ENCODE results near the gene SULT1C4. TPM values are rescaled to one million over a fixed set of nuclear protein-coding genes. Genes with fewer than 3 reads are reported as not detected.
A peak's percentile ranks its signal among the peaks of the same experiment; 100 is the strongest.

The SULT1C4 gene
- total and polyA plus RNA-seq, 2 experiments from 2014 or later, result 17.3 to 17.8 TPM

DNA sequence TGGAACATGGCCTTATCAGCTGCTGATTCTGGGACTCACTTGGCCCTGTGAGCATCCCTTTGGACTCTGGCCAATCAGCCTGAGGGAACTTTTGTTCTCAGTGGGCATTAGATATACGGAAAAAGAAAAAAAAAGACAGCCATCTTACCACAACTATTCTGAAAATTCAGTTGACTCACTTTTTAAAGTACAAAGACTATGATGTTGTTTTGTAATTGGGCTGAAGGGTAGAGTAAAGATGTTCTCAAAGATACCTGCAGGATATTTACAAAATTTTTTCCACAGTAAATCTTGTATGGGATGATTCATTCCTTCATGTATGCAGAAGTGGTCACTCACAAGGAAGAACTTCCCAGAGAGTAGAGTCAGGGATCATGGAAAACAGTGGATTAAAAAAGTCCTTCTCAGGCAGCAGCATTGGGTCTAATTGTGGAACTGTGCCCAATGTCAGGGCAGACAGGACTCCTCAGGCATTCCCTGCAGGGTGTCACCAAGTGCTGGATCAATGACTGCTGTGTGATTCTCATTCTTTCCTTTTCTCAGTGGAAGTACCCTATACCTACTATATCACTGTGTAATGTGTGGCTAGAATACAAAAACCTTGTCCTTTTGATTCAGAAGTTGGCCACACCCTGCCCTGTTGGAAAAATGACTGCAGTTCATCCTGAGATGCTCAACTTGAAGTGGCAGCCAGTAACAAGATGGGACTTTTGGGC, 35.4 kb downstream of the SULT1C4 start:
- Histone ChIP-seq H3K9me2 (replicated peaks; ENCODE audit: insufficient read depth) (no peaks in the 10 kb centered on the region), H2AFZ (no peak overlapping the region), H3K4me2 (no peak overlapping the region), H3K79me2 (no peaks in the 10 kb centered on the region), H3K27ac (peak overlapping the region; percentile 15), H3K36me3 (replicated peaks; ENCODE audit: insufficient read depth, low read depth) (no peaks in the 10 kb centered on the region), H3K4me1 (ENCODE audit: insufficient read depth) (no peaks in the 10 kb centered on the region), H3K4me3 (no peak overlapping the region), H4K20me1 (ENCODE audit: insufficient read depth, poor library complexity, severe bottlenecking) (no peaks in the 10 kb centered on the region), H3K9me3 (ENCODE audit: low read depth) (no peaks in the 10 kb centered on the region), H3K27me3 (no peaks in the 10 kb centered on the region)
- DNase-seq (ENCODE audit: low spot score), result peak; percentile 39
- WGBS (ENCODE audit: low lambda C conversion rate, missing lambda C conversion rate), result 38% methylated on average over 1 of the region's 1 CpG
- TF ChIP-seq EZH2phosphoT487 (IDR thresholded peaks at IDR 0.05; ENCODE audit: low read depth, severe bottlenecking, unreplicated experiment) (no peak), EZH2 (IDR thresholded peaks at IDR 0.05; ENCODE audit: borderline replicate concordance) (no peak)
- TF ChIP-seq, protein P1, sequence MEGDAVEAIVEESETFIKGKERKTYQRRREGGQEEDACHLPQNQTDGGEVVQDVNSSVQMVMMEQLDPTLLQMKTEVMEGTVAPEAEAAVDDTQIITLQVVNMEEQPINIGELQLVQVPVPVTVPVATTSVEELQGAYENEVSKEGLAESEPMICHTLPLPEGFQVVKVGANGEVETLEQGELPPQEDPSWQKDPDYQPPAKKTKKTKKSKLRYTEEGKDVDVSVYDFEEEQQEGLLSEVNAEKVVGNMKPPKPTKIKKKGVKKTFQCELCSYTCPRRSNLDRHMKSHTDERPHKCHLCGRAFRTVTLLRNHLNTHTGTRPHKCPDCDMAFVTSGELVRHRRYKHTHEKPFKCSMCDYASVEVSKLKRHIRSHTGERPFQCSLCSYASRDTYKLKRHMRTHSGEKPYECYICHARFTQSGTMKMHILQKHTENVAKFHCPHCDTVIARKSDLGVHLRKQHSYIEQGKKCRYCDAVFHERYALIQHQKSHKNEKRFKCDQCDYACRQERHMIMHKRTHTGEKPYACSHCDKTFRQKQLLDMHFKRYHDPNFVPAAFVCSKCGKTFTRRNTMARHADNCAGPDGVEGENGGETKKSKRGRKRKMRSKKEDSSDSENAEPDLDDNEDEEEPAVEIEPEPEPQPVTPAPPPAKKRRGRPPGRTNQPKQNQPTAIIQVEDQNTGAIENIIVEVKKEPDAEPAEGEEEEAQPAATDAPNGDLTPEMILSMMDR (IDR thresholded peaks at IDR 0.05; ENCODE audit: poor library complexity), result no peak

DNA sequence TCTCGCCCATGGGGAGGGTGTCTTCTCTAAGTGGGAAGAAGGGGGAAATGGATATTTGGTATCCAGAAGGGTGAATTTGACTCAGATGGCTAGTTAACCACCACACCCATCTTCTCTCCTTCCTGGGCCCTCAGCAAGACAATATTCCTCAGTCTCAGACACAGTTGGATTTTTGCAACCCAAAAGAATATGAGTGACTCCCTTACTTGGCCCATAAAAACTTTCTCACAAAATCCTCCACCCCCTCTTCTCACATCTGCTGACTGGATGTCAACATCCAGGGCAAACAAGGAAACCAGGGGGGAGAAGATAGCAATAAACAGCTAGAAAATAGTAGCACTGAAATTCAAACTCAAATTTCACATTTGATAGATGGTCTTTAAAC, 35.9 kb downstream of the SULT1C4 start:
- Histone ChIP-seq H2AFZ (no peak overlapping the region), H3K27ac (no peak overlapping the region), H3K9me2 (replicated peaks; ENCODE audit: insufficient read depth) (no peaks in the 10 kb centered on the region), H3K4me1 (ENCODE audit: insufficient read depth) (no peaks in the 10 kb centered on the region), H4K20me1 (ENCODE audit: insufficient read depth, poor library complexity, severe bottlenecking) (no peaks in the 10 kb centered on the region), H3K79me2 (no peaks in the 10 kb centered on the region), H3K4me2 (no peak overlapping the region), H3K36me3 (replicated peaks; ENCODE audit: insufficient read depth, low read depth) (no peaks in the 10 kb centered on the region), H3K4me3 (no peak overlapping the region), H3K9me3 (ENCODE audit: low read depth) (no peaks in the 10 kb centered on the region), H3K27me3 (no peaks in the 10 kb centered on the region)
- no peak for DNase-seq (ENCODE audit: low spot score)
- TF ChIP-seq, protein P1 (IDR thresholded peaks at IDR 0.05; ENCODE audit: poor library complexity), result no peak
- no peak for TF ChIP-seq EZH2 (IDR thresholded peaks at IDR 0.05; ENCODE audit: borderline replicate concordance)
- WGBS (ENCODE audit: low lambda C conversion rate, missing lambda C conversion rate), result 85% methylated on average over 1 of the region's 1 CpG

DNA sequence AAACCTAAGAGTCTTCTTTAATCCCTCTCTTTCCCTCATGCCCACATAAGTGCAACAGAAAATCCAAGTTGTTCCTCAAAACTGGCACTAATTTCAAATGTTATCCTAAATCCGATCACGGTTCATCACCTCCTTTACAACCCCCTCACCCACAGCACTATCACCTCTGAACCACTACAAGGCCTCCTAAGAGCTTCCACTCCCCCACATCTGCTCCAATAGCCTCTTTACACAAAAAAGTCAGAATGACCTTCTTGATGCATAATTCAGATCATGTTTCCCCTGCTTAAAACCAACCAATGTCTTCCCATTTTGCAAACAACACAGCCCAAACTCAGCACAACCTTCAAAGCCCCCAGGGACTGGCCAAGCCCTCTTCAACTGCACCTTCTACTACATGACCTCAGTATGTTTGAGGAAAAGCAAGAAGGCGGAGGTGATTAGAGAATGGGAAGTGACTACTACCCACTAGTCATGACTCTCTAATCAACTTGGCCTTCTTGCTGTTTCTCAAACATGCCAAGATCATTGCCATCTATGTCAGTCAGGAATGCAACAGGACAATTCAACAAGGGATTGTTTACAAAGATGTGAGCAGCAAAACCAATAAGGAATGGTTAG, 36.6 kb downstream of the SULT1C4 start:
- Histone ChIP-seq H3K4me2 (no peak overlapping the region), H3K79me2 (no peaks in the 10 kb centered on the region), H3K4me1 (ENCODE audit: insufficient read depth) (no peaks in the 10 kb centered on the region), H2AFZ (no peak overlapping the region), H4K20me1 (ENCODE audit: insufficient read depth, poor library complexity, severe bottlenecking) (no peaks in the 10 kb centered on the region), H3K27ac (no peak overlapping the region), H3K4me3 (no peak overlapping the region), H3K9me3 (ENCODE audit: low read depth) (no peaks in the 10 kb centered on the region), H3K27me3 (no peaks in the 10 kb centered on the region), H3K9me2 (replicated peaks; ENCODE audit: insufficient read depth) (no peaks in the 10 kb centered on the region), H3K36me3 (replicated peaks; ENCODE audit: insufficient read depth, low read depth) (no peaks in the 10 kb centered on the region)
- no peak for DNase-seq (ENCODE audit: low spot score)
- WGBS (ENCODE audit: low lambda C conversion rate, missing lambda C conversion rate), result 100% methylated on average over 3 of the region's 3 CpGs
- TF ChIP-seq, protein P1 (IDR thresholded peaks at IDR 0.05; ENCODE audit: poor library complexity), result no peak
- TF ChIP-seq EZH2 (IDR thresholded peaks at IDR 0.05; ENCODE audit: borderline replicate concordance) (no peak), EZH2phosphoT487 (IDR thresholded peaks at IDR 0.05; ENCODE audit: low read depth, severe bottlenecking, unreplicated experiment) (no peak)

Data from hepatocyte (in vitro differentiated cells).